GM12878 (cell line): ENCODE results near the gene CSF3. TPM values are rescaled to one million over a fixed set of nuclear protein-coding genes. Genes with fewer than 3 reads are reported as not detected.

Experiments
- ATAC-seq: fragments of 200-7000 bp; cut with Tn5 transposase; 3 replicates; pipeline ENCODE4 v1.9.1; 2020; ENCODE audit warnings: mild to moderate bottlenecking, moderate library complexity
- BruUV-seq: library from RNA; stranded (reverse); fragments of 400-500 nt; replicated peaks from 2 replicates; lab custom pipeline; 2021; lab: Mats Ljungman, UMichigan
- CTCF ChIA-PET: fragments of 300-600 bp; sonication (Branson Sonifier 250); formaldehyde crosslinking; extraction: SDS; loops from one replicate; lab custom pipeline; 2021; ENCODE audit warnings: inconsistent platforms; lab: Yijun Ruan, JAX
- POLR2A ChIA-PET: fragments of 350-600 bp; formaldehyde crosslinking; extraction: SDS; loops from one replicate; lab custom pipeline; 2021; ENCODE audit warnings: inconsistent platforms; lab: Charles Lee
- RAD21 ChIA-PET: fragments of 300-600 bp; sonication (Branson Sonifier 250); formaldehyde crosslinking; loops from one replicate; lab custom pipeline; 2023; ENCODE audit warnings: antibody characterized with exemption; ENCODE audit not compliant: unreplicated experiment; lab: Charles Lee
- SMC1A ChIA-PET: fragments of 300-600 bp; sonication (Branson Sonifier 250); formaldehyde crosslinking; loops from one replicate; lab custom pipeline; 2023; ENCODE audit not compliant: unreplicated experiment, uncharacterized antibody; lab: Charles Lee
- DNase-seq: peaks from one replicate; pipeline ENCODE4 v3.0.0-alpha.2; 2011; ENCODE audit warnings: low read depth, low spot score
- FAIRE-seq: peaks from 3 replicates; lab custom pipeline; 2011; peaks lifted over from hg19 to GRCh38; lab: Jason Lieb, UNC
- H2AFZ ChIP-seq: 2 replicates; pipeline ENCODE4 v1.6.0; 2011; ENCODE audit warnings: low read depth, low read length, control low read depth; ENCODE audit not compliant: control insufficient read depth
- H3K27ac ChIP-seq: 2 replicates; pipeline ENCODE4 v1.5.1; 2011; ENCODE audit warnings: control low read depth; ENCODE audit not compliant: control insufficient read depth, insufficient read depth
- H3K27me3 ChIP-seq, 2 experiments: replicated peaks in 1 of 2; 2 replicates each; pipeline versions ENCODE4 v1.6.0 to v1.6.1; 2011; ENCODE audit warnings: low read length in 1 of 2; ENCODE audit not compliant: control insufficient read depth in 2 of 2, insufficient read depth in 2 of 2
- H3K36me3 ChIP-seq, 2 experiments: 2 replicates each; pipeline ENCODE4 v1.5.1; 2011; ENCODE audit warnings: low read length in 1 of 2; ENCODE audit not compliant: control insufficient read depth in 2 of 2, insufficient read depth in 2 of 2
- H3K4me1 ChIP-seq: 2 replicates; pipeline ENCODE4 v1.6.1; 2011; ENCODE audit warnings: mild to moderate bottlenecking, low read length, moderate library complexity, mixed read lengths; ENCODE audit not compliant: control insufficient read depth, insufficient read depth
- H3K4me2 ChIP-seq: 2 replicates; pipeline ENCODE4 v1.6.0; 2011; ENCODE audit warnings: control low read depth; ENCODE audit not compliant: control insufficient read depth, insufficient read depth
- H3K4me3 ChIP-seq: fragments of 200-600 bp; sonication (generic); 2 replicates; pipeline ENCODE4 v1.5.1; 2016
- H3K79me2 ChIP-seq: 2 replicates; pipeline ENCODE4 v1.6.0; 2011; ENCODE audit warnings: low read length; ENCODE audit not compliant: control insufficient read depth, insufficient read depth
- H3K9ac ChIP-seq: 2 replicates; pipeline ENCODE4 v1.8.0; 2011; ENCODE audit warnings: low read length, control low read depth, mixed read lengths; ENCODE audit not compliant: control insufficient read depth, insufficient read depth
- H3K9me3 ChIP-seq: replicated peaks from 3 replicates; pipeline ENCODE4 v1.5.1; 2011; ENCODE audit warnings: mild to moderate bottlenecking, low read length; ENCODE audit not compliant: control insufficient read depth, insufficient read depth
- H4K20me1 ChIP-seq: 2 replicates; pipeline ENCODE4 v1.6.0; 2011; ENCODE audit not compliant: control insufficient read depth, insufficient read depth
- FOXM1 ChIP-seq: IDR thresholded peaks from 2 replicates; pipeline ENCODE4 v1.6.1; 2012; ENCODE audit warnings: low read depth, mild to moderate bottlenecking, inconsistent platforms, low read length, moderate library complexity
- GATAD2B ChIP-seq: fragments of 450-650 bp; conservative IDR thresholded peaks from 2 replicates; pipeline ENCODE4 v1.6.1; 2017; ENCODE audit warnings: low read depth, mild to moderate bottlenecking, moderate library complexity
- NR2C2 ChIP-seq: IDR thresholded peaks from 2 replicates; pipeline ENCODE4 v1.6.1; 2011; ENCODE audit warnings: borderline replicate concordance, low read depth; ENCODE audit not compliant: control insufficient read depth, insufficient read length
- POLR2AphosphoS2 ChIP-seq: IDR thresholded peaks from 2 replicates; pipeline ENCODE4 v1.6.1; 2011; ENCODE audit warnings: low read depth, mild to moderate bottlenecking, low read length, improper control_type of control experiment, moderate library complexity
- POLR2AphosphoS5 ChIP-seq: IDR thresholded peaks from 2 replicates; pipeline ENCODE4 v1.6.1; 2011; ENCODE audit warnings: mild to moderate bottlenecking, low read length, inconsistent platforms
- SP1 ChIP-seq: IDR thresholded peaks from one replicate; pipeline ENCODE4 v1.6.1; 2011; ENCODE audit warnings: low read depth, low read length
- SREBF1 ChIP-seq: IDR thresholded peaks from 2 replicates; pipeline ENCODE4 v1.6.1; 2012; ENCODE audit warnings: mild to moderate bottlenecking, low read length
- SUPT20H ChIP-seq: IDR thresholded peaks from 2 replicates; pipeline ENCODE4 v1.6.1; 2011; ENCODE audit warnings: low read depth, mild to moderate bottlenecking, low read length, moderate library complexity, borderline replicate concordance; ENCODE audit not compliant: control insufficient read depth
- WGBS: methylation state at CpG from one replicate; pipeline ENCODE4 v1.1.6; 2016; ENCODE audit warnings: low lambda C conversion rate; ENCODE audit not compliant: insufficient replicate concordance, insufficient coverage; ENCODE audit errors: missing lambda C conversion rate; 5-methylcytosine and 5-hydroxymethylcytosine counted together
- in situ Hi-C: fragments of 300-500 bp; cut with MboI; formaldehyde crosslinking; loops from 9 replicates; pipeline ENCODE4 v1.14.3; 2018; ENCODE audit warnings: mixed read lengths
- intact Hi-C: fragments of 100-400 bp; cut with micrococcal nuclease; formaldehyde crosslinking; loops from one replicate; pipeline ENCODE4 v1.14.2; 2022; ENCODE audit not compliant: unreplicated experiment
- polyA plus RNA-seq, 11 experiments: library from polyadenylated mRNA; depleted of rRNA in 4 of 11; unstranded in 6 of 11; stranded (reverse) in 5 of 11; fragments of >200 nt; fragmentation: Nextera tagmentation in 4 of 11; fragmentation: Illumina TruSeq in 1 of 11; extraction: Ambion mirVana in 4 of 11; extraction: Trizol in 1 of 11; gene quantifications; 1 replicate in 1 of 11; 2 replicates in 10 of 11; pipeline versions ENCODE4 v1.2.1 to v1.2.3, GENCODE V29; 2011 to 2016; ENCODE audit warnings: inconsistent platforms in 2 of 11, missing spikeins in 2 of 11, low read depth in 1 of 11
- total RNA-seq, 4 experiments: library from RNA; depleted of rRNA in 3 of 4; stranded (reverse); fragments of >200 nt in 3 of 4; fragmentation: Illumina TruSeq in 1 of 4; extraction: Trizol in 1 of 4; gene quantifications; 2 replicates each; pipeline versions ENCODE4 v1.2.1 to v1.2.3, GENCODE V29; 2013 to 2021
- TF ChIP-seq, protein P1 (sequence below): fragments of 450-650 bp; IDR thresholded peaks from 2 replicates; pipeline ENCODE4 v1.6.1; 2014; ENCODE audit warnings: mild to moderate bottlenecking
- TF ChIP-seq, protein P2 (sequence below): fragments of 450-650 bp; formaldehyde crosslinking; IDR thresholded peaks from 2 replicates; pipeline ENCODE4 v1.4.0; 2020; ENCODE audit warnings: mild to moderate bottlenecking, moderate library complexity
- TF ChIP-seq, protein P3 (sequence below): fragments of 450-650 bp; IDR thresholded peaks from 2 replicates; pipeline ENCODE4 v1.6.1; 2018; ENCODE audit warnings: mild to moderate bottlenecking, low read depth, moderate library complexity; ENCODE audit not compliant: partially characterized antibody
- TF ChIP-seq, protein P4 (sequence below), 3 experiments: IDR thresholded peaks in 2 of 3; conservative IDR thresholded peaks in 1 of 3; 2 replicates each; pipeline ENCODE4 v1.5.1; 2011; ENCODE audit warnings: low read depth in 3 of 3, low read length in 3 of 3, mild to moderate bottlenecking in 3 of 3, control low read depth in 2 of 3, moderate library complexity in 2 of 3, inconsistent platforms in 1 of 3, mixed read lengths in 1 of 3; ENCODE audit not compliant: control insufficient read depth in 2 of 3, insufficient read depth in 1 of 3; ENCODE audit errors: extremely low read depth in 1 of 3

Gene CSF3
- total and polyA plus RNA-seq, 10 of the 15 experiments (the other 5 are each of a cell fraction or from before 2014, with no cell fraction given): 0.09 to 0.28 (median 0.12) TPM; not detected in 5

DNA sequence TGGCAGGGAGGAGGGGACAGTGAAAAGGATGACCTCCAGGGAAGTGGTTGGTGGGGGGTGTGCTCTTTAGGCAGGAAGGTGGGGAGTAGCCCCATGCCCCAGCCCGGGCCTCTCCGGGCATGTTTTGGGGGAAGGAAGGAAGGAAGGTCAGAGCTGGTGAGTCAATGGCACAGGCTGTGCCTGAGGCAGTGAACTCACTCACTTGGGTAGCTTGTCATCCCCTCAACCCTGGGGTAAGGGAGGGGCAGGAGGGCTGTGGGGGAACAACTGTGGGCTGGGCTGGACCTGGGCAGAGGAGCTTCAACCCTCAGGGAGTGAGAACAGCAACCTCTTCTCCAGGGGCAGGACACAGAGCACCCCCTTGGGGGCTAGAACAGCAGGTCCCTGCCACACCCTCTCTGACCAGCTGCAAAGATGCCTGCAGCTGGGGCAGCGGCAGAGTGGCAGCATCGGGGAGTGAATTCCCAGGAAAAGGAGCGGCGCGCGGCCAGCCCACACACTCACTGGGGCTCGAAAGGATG, 6.3 kb downstream of the CSF3 start:
- 93% methylated on average over 9 of the region's 9 CpGs for WGBS
- no TSS peak for BruUV-seq
- in situ Hi-C loops: loop anchor here (25.0 kb wide), 1 partner anchor 266 kb away; the partner anchor contains the start of gene CDC6

More for the DNA sequence above, 6.3 kb downstream of the CSF3 start:
- peaks cover 12 to 14% of the 10 kb centered on the region in 2 experiments; a peak in 3 of 4 replicates for H3K36me3 ChIP-seq
- no peak overlapping the region for H2AFZ ChIP-seq
- H3K27me3 ChIP-seq: no peaks in the 10 kb centered on the region
- H3K4me3 ChIP-seq: no peak overlapping the region
- DNase-seq (no peak), ATAC-seq (no peak), FAIRE-seq (no peak)
- ChIA-PET RAD21 (interaction anchor here (1.6 kb wide), 1 partner anchor 9 kb away, joined by 3 read pairs; no protein-coding TSS in a partner anchor), SMC1A (interaction anchor here (1.1 to 1.5 kb wide), 2 partner anchors 147 to 149 kb away, joined by 3 to 4 read pairs; no protein-coding TSS in a partner anchor), POLR2A (interaction anchor here (0.9 kb wide), 1 partner anchor 91 kb away, joined by 3 read pairs; no protein-coding TSS in a partner anchor), CTCF (interaction anchor here (1.0 to 1.4 kb wide), 3 partner anchors 53 to 154 kb away, joined by 3 read pairs; no protein-coding TSS in a partner anchor)
- intact Hi-C loops: no loop called here
- no peak overlapping the region for H3K9ac ChIP-seq
- no peak overlapping the region for H3K27ac ChIP-seq
- H3K4me1 ChIP-seq: no peaks in the 10 kb centered on the region
- H3K9me3 ChIP-seq: no peaks in the 10 kb centered on the region
- TF ChIP-seq, protein P1, sequence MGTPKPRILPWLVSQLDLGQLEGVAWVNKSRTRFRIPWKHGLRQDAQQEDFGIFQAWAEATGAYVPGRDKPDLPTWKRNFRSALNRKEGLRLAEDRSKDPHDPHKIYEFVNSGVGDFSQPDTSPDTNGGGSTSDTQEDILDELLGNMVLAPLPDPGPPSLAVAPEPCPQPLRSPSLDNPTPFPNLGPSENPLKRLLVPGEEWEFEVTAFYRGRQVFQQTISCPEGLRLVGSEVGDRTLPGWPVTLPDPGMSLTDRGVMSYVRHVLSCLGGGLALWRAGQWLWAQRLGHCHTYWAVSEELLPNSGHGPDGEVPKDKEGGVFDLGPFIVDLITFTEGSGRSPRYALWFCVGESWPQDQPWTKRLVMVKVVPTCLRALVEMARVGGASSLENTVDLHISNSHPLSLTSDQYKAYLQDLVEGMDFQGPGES: no peak
- TF ChIP-seq SP1 (no peak), GATAD2B (no peak), NR2C2 (no peak), SREBF1 (no peak), POLR2AphosphoS2 (no peak), FOXM1 (no peak), POLR2AphosphoS5 (no peak), SUPT20H (no peak)
- TF ChIP-seq, protein P2, sequence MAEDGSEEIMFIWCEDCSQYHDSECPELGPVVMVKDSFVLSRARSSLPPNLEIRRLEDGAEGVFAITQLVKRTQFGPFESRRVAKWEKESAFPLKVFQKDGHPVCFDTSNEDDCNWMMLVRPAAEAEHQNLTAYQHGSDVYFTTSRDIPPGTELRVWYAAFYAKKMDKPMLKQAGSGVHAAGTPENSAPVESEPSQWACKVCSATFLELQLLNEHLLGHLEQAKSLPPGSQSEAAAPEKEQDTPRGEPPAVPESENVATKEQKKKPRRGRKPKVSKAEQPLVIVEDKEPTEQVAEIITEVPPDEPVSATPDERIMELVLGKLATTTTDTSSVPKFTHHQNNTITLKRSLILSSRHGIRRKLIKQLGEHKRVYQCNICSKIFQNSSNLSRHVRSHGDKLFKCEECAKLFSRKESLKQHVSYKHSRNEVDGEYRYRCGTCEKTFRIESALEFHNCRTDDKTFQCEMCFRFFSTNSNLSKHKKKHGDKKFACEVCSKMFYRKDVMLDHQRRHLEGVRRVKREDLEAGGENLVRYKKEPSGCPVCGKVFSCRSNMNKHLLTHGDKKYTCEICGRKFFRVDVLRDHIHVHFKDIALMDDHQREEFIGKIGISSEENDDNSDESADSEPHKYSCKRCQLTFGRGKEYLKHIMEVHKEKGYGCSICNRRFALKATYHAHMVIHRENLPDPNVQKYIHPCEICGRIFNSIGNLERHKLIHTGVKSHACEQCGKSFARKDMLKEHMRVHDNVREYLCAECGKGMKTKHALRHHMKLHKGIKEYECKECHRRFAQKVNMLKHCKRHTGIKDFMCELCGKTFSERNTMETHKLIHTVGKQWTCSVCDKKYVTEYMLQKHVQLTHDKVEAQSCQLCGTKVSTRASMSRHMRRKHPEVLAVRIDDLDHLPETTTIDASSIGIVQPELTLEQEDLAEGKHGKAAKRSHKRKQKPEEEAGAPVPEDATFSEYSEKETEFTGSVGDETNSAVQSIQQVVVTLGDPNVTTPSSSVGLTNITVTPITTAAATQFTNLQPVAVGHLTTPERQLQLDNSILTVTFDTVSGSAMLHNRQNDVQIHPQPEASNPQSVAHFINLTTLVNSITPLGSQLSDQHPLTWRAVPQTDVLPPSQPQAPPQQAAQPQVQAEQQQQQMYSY (CRISPR knock-in tag): no peak
- TF ChIP-seq, protein P3, sequence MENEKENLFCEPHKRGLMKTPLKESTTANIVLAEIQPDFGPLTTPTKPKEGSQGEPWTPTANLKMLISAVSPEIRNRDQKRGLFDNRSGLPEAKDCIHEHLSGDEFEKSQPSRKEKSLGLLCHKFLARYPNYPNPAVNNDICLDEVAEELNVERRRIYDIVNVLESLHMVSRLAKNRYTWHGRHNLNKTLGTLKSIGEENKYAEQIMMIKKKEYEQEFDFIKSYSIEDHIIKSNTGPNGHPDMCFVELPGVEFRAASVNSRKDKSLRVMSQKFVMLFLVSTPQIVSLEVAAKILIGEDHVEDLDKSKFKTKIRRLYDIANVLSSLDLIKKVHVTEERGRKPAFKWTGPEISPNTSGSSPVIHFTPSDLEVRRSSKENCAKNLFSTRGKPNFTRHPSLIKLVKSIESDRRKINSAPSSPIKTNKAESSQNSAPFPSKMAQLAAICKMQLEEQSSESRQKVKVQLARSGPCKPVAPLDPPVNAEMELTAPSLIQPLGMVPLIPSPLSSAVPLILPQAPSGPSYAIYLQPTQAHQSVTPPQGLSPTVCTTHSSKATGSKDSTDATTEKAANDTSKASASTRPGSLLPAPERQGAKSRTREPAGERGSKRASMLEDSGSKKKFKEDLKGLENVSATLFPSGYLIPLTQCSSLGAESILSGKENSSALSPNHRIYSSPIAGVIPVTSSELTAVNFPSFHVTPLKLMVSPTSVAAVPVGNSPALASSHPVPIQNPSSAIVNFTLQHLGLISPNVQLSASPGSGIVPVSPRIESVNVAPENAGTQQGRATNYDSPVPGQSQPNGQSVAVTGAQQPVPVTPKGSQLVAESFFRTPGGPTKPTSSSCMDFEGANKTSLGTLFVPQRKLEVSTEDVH: no peak
- TF ChIP-seq, protein P4, sequence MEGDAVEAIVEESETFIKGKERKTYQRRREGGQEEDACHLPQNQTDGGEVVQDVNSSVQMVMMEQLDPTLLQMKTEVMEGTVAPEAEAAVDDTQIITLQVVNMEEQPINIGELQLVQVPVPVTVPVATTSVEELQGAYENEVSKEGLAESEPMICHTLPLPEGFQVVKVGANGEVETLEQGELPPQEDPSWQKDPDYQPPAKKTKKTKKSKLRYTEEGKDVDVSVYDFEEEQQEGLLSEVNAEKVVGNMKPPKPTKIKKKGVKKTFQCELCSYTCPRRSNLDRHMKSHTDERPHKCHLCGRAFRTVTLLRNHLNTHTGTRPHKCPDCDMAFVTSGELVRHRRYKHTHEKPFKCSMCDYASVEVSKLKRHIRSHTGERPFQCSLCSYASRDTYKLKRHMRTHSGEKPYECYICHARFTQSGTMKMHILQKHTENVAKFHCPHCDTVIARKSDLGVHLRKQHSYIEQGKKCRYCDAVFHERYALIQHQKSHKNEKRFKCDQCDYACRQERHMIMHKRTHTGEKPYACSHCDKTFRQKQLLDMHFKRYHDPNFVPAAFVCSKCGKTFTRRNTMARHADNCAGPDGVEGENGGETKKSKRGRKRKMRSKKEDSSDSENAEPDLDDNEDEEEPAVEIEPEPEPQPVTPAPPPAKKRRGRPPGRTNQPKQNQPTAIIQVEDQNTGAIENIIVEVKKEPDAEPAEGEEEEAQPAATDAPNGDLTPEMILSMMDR (IDR thresholded peaks at IDR 0.05 in 2 of 3, conservative IDR thresholded peaks at IDR 0.05 in 1 of 3; ENCODE audit: control insufficient read depth in 2 of 3, extremely low read depth in 1 of 3, insufficient read depth in 1 of 3, low read depth in 3 of 3, low read length in 3 of 3): no peak
- no peaks in the 10 kb centered on the region for H4K20me1 ChIP-seq
- no peaks in the 10 kb centered on the region for H3K79me2 ChIP-seq
- H3K4me2 ChIP-seq: no peak overlapping the region
